MCF 10A (cell line): ENCODE data around the gene BUB1B. TPM values are rescaled to one million over a fixed set of nuclear protein-coding genes. Genes with fewer than 3 reads are reported as not detected.

Experiments used
- BruUV-seq: library from RNA; stranded (reverse); fragments of 400-500 nt; replicated peaks from 2 replicates; lab custom pipeline; 2021; lab: Mats Ljungman, UMichigan
- CTCF ChIA-PET: fragments of 300-600 bp; sonication (Branson Sonifier 250); formaldehyde crosslinking; extraction: SDS; loops from one replicate; lab custom pipeline; 2021; ENCODE audit warnings: antibody characterized with exemption, inconsistent platforms; lab: Yijun Ruan, JAX
- POLR2A ChIA-PET: fragments of 300-600, 350-650 bp; sonication (Branson Sonifier 250); formaldehyde crosslinking; extraction: SDS; loops from one replicate; lab custom pipeline; 2020; ENCODE audit warnings: antibody characterized with exemption, inconsistent platforms; lab: Yijun Ruan, JAX
- DNase-seq: peaks from one replicate; pipeline ENCODE4 v3.0.0-alpha.2; 2018; ENCODE audit not compliant: unreplicated experiment
- H3K27ac Mint-ChIP-seq: one replicate; pipeline ENCODE4 v1.8.0; 2022; ENCODE audit warnings: mild to moderate bottlenecking, low read depth, mixed read lengths; ENCODE audit not compliant: unreplicated experiment
- H3K27me3 Mint-ChIP-seq: one replicate; pipeline ENCODE4 v1.8.0; 2022; ENCODE audit warnings: mixed read lengths; ENCODE audit not compliant: insufficient read depth, unreplicated experiment
- H3K36me3 Mint-ChIP-seq: one replicate; pipeline ENCODE4 v1.8.0; 2022; ENCODE audit warnings: mild to moderate bottlenecking, moderate library complexity, mixed read lengths; ENCODE audit not compliant: insufficient read depth, unreplicated experiment
- H3K4me1 Mint-ChIP-seq: one replicate; pipeline ENCODE4 v1.8.0; 2022; ENCODE audit warnings: mixed read lengths; ENCODE audit not compliant: insufficient read depth, unreplicated experiment
- H3K4me3 Mint-ChIP-seq: one replicate; pipeline ENCODE4 v1.8.0; 2022; ENCODE audit warnings: mild to moderate bottlenecking, moderate library complexity, mixed read lengths; ENCODE audit not compliant: unreplicated experiment
- H3K9me3 Mint-ChIP-seq: one replicate; pipeline ENCODE4 v1.8.0; 2022; ENCODE audit warnings: mixed read lengths; ENCODE audit not compliant: unreplicated experiment
- intact Hi-C: fragments of 100-400 bp; cut with micrococcal nuclease; formaldehyde crosslinking; loops from 2 replicates; pipeline ENCODE4 v1.14.1; 2022
- total RNA-seq: library from RNA; stranded (reverse); gene quantifications from 2 replicates; pipeline ENCODE4 v1.2.3, GENCODE V29; 2022
- TF ChIP-seq, protein P1 (sequence below): fragments of 200-600 bp; IDR thresholded peaks from one replicate; pipeline ENCODE4 v1.8.0; 2022; ENCODE audit warnings: antibody characterized with exemption, mild to moderate bottlenecking; ENCODE audit not compliant: unreplicated experiment

Gene BUB1B
- total RNA-seq, 1 experiment from 2014 or later, result 30.9 TPM

DNA sequence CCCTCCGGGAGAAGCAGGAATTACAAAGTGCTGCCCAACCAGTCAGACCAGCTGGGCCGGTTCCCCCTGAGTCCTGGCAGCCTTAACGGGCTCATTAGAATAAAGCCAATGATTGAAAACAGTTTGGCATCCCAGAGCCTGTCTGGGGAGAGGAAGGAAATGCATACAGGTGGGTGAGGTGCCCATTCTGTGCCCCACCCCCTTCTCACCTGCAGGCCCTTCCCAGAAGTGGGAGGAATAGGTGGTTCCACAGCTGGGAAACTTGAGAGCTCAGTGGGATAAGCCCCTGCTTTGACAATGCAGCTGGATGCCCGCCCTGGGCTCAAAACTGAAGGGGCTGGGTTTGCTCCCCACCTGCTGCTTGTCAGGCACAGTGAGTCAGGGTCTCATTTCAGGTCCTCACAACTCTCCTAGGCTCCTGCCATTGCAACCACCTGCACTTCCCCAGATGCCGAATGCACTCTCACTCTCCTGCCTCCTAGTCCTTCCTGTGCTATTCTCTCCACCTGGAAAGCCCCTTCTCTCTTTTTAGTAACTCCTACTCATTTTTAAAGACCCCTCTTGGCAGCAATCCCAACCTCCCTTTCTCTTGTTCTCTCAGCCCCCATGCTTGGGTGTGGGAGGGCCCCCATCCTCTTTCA lies 5.5 kb upstream of the BUB1B start:
- H3K4me1 Mint-ChIP-seq, result peaks cover 4% of the 10 kb centered on the region
- no TSS peak for BruUV-seq
- POLR2A ChIA-PET, result no interaction called here
- no peaks in the 10 kb centered on the region for H3K9me3 Mint-ChIP-seq
- H3K27ac Mint-ChIP-seq, result no peak overlapping the region
- CTCF ChIA-PET, result no interaction called here
- no peak overlapping the region for H3K4me3 Mint-ChIP-seq
- H3K36me3 Mint-ChIP-seq, result no peaks in the 10 kb centered on the region
- intact Hi-C loops, result no loop called here
- DNase-seq, result no peak
- TF ChIP-seq, protein P1, sequence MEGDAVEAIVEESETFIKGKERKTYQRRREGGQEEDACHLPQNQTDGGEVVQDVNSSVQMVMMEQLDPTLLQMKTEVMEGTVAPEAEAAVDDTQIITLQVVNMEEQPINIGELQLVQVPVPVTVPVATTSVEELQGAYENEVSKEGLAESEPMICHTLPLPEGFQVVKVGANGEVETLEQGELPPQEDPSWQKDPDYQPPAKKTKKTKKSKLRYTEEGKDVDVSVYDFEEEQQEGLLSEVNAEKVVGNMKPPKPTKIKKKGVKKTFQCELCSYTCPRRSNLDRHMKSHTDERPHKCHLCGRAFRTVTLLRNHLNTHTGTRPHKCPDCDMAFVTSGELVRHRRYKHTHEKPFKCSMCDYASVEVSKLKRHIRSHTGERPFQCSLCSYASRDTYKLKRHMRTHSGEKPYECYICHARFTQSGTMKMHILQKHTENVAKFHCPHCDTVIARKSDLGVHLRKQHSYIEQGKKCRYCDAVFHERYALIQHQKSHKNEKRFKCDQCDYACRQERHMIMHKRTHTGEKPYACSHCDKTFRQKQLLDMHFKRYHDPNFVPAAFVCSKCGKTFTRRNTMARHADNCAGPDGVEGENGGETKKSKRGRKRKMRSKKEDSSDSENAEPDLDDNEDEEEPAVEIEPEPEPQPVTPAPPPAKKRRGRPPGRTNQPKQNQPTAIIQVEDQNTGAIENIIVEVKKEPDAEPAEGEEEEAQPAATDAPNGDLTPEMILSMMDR, result no peak
- no peaks in the 10 kb centered on the region for H3K27me3 Mint-ChIP-seq

- Mint-ChIP-seq H3K27me3 (no peaks in the 10 kb centered on the region), H3K4me1 (no peaks in the 10 kb centered on the region), H3K27ac (no peak overlapping the region), H3K9me3 (no peaks in the 10 kb centered on the region), H3K4me3 (no peak overlapping the region), H3K36me3 (no peaks in the 10 kb centered on the region)
- no TSS peak for BruUV-seq
- intact Hi-C loops, result no loop called here
- no peak for DNase-seq
- TF ChIP-seq, protein P1, result no peak
- ChIA-PET POLR2A (interaction anchor here (1.0 to 1.9 kb wide), 2 partner anchors 8 to 45 kb away, joined by 3 to 6 read pairs; no protein-coding TSS in a partner anchor), CTCF (interaction anchor here (0.6 to 1.8 kb wide), 2 partner anchors 41 to 116 kb away, joined by 3 to 6 read pairs; no protein-coding TSS in a partner anchor)
Observed at GRCh38 chr15:40157778-40158447, 3.0 kb upstream of the BUB1B start.

DNA sequence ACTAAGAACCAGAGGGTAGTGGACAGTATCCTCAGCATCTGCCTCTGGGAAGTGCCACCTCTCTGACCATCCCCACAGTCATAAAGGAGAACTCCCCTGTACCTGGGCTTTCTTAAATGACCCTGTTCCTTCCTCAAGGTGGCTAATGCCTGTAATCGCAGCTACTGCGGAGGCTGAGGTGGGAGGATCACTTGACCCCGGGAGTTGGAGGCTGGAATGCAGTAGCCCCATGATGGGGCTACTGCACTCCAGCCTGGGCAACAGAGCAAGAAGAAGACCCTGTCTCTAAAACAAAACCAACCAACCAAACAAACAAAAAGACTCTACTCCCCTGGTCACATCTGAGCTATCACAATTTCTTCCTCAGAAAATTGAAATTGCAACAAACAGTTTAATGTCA lies 848 bp upstream of the BUB1B start:
- POLR2A ChIA-PET, result interaction anchor here (0.7 to 1.9 kb wide), 4 partner anchors 10 to 83 kb away, joined by 3 to 6 read pairs (median 4); partner anchors contain the start of gene BMF
- H3K27ac Mint-ChIP-seq, result no peak overlapping the region
- TF ChIP-seq, protein P1, result no peak
- H3K36me3 Mint-ChIP-seq, result no peaks in the 10 kb centered on the region
- no peaks in the 10 kb centered on the region for H3K27me3 Mint-ChIP-seq
- BruUV-seq, result no TSS peak
- CTCF ChIA-PET, result interaction anchor here (1.2 to 2.5 kb wide), 3 partner anchors 55 to 302 kb away, joined by 4 to 11 read pairs (median 10); no protein-coding TSS in a partner anchor
- no peaks in the 10 kb centered on the region for H3K4me1 Mint-ChIP-seq
- DNase-seq, result no peak
- no peaks in the 10 kb centered on the region for H3K9me3 Mint-ChIP-seq
- no peak overlapping the region for H3K4me3 Mint-ChIP-seq
- intact Hi-C loops, result no loop called here

DNA sequence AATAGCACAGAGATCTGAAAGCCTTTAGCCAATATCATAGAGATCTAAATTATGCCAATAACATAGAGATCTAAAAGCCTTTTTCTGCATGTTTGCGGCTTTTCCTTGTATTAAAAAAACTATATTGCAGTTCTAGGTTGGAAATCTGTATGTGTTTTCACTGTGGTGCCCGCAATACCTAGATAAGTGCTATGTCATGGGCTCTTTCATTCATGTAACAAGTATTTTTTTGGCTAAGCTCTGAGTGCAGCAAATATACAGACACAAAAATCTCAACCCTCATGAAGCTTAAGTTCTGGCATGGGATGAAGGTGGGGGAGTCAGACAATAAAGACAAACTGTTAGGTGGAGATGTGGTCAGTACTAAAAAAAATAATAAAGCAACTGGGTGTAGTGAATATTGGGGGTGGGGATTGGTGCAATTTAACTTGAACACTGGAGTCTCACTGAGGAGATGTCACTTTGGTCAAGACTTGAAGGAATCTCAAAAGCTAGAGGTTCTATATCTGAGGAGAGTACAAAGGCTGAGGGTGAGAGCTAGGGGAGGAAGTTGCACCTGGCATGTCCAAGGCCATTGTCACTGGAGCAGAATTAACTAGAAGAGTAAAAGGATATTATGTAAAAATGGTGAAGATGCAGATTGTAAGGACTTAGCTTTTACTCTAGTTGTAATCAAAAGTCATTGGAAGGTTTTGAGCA lies 973 bp downstream of the BUB1B start:
- Mint-ChIP-seq H3K27ac (no peak overlapping the region), H3K4me3 (no peak overlapping the region), H3K36me3 (no peaks in the 10 kb centered on the region), H3K9me3 (no peaks in the 10 kb centered on the region), H3K4me1 (no peaks in the 10 kb centered on the region), H3K27me3 (no peaks in the 10 kb centered on the region)
- ChIA-PET CTCF (interaction anchor here (0.7 to 2.5 kb wide), 9 partner anchors 9 to 403 kb away, joined by 3 to 14 read pairs (median 6); partner anchors contain the start of gene CCDC32), POLR2A (interaction anchor here (0.6 to 2.0 kb wide), 11 partner anchors 9 to 124 kb away, joined by 3 to 9 read pairs (median 3); partner anchors contain the start of gene BMF)
- TF ChIP-seq, protein P1, result no peak
- intact Hi-C loops, result loop anchor here (1.0 kb wide), 2 partner anchors 53 to 117 kb away; no protein-coding TSS in a partner anchor
- DNase-seq, result no peak
- no TSS peak for BruUV-seq
